Nephron progenitor cell (in vitro differentiated cells): Measurements from ENCODE around the gene MXRA5.
A peak's percentile ranks its signal among the peaks of the same experiment; 100 is the strongest.
"Not testable (repeated sequence)": the region's sequence is repeated elsewhere in the genome, so short reads cannot be mapped to it uniquely, and the experiment has no call there.

Source experiments
- DNase-seq: peaks from one replicate; pipeline ENCODE4 v3.0.0; 2021
- H3K27ac Mint-ChIP-seq: 2 replicates; pipeline ENCODE4 v1.8.0; 2021; ENCODE audit warnings: mild to moderate bottlenecking, moderate library complexity, mixed read lengths
- H3K27me3 Mint-ChIP-seq: 2 replicates; pipeline ENCODE4 v1.8.0; 2021; ENCODE audit warnings: mild to moderate bottlenecking, low read depth, mixed read lengths; ENCODE audit not compliant: poor library complexity
- H3K36me3 Mint-ChIP-seq: 2 replicates; pipeline ENCODE4 v1.8.0; 2021; ENCODE audit warnings: low read depth, mixed read lengths
- H3K4me1 Mint-ChIP-seq: 2 replicates; pipeline ENCODE4 v1.8.0; 2021; ENCODE audit warnings: mixed read lengths
- H3K4me3 Mint-ChIP-seq: 2 replicates; pipeline ENCODE4 v1.8.0; 2021; ENCODE audit warnings: mild to moderate bottlenecking, moderate library complexity, mixed read lengths
- H3K9me3 Mint-ChIP-seq: 2 replicates; pipeline ENCODE4 v1.8.0; 2021; ENCODE audit warnings: mild to moderate bottlenecking, moderate library complexity, mixed read lengths
- CTCF ChIP-seq: fragments of 200-600 bp; sonication (generic); IDR thresholded peaks from 2 replicates; pipeline ENCODE4 v1.5.0; 2021; ENCODE audit warnings: antibody characterized with exemption

Gene MXRA5

GRCh38 chrX:3286196-3286945, 60.1 kb downstream of the MXRA5 start:
- H3K4me1 Mint-ChIP-seq = peaks cover 17% of the 10 kb centered on the region
- peaks cover 7% of the 10 kb centered on the region for H3K36me3 Mint-ChIP-seq
- H3K27me3 Mint-ChIP-seq = peaks cover 7% of the 10 kb centered on the region
- DNase-seq = no peak
- no peak for TF ChIP-seq CTCF
- peak overlapping the region; percentile 52 for H3K27ac Mint-ChIP-seq
- H3K4me3 Mint-ChIP-seq = no peak overlapping the region
- H3K9me3 Mint-ChIP-seq = peaks cover 33% of the 10 kb centered on the region

DNA sequence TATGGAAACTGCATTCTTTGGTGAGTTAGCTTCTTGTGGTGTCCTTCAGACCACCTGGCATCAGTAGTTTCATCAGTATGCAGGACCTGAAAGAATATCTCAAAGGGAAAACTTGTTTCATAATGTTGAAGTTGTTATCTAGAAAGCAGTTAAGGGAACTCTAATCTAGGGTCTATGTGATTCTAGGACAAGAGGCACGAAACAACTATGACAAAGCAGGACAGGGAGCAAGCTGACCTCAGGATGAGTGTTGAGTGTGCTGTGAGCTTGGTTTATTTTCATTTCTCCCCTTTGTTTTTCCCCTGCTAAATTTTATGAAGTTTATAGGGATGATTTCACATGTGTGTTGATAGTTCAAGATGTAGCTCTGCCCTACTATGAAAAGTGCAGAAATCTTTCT, 65.7 kb downstream of the MXRA5 start:
- no peak for DNase-seq
- Mint-ChIP-seq H3K27me3 (peaks cover 9% of the 10 kb centered on the region), H3K4me3 (no peak overlapping the region), H3K27ac (no peak overlapping the region), H3K4me1 (no peaks in the 10 kb centered on the region), H3K9me3 (peaks cover 50% of the 10 kb centered on the region), H3K36me3 (peaks cover 10% of the 10 kb centered on the region)
- no peak for TF ChIP-seq CTCF

DNA sequence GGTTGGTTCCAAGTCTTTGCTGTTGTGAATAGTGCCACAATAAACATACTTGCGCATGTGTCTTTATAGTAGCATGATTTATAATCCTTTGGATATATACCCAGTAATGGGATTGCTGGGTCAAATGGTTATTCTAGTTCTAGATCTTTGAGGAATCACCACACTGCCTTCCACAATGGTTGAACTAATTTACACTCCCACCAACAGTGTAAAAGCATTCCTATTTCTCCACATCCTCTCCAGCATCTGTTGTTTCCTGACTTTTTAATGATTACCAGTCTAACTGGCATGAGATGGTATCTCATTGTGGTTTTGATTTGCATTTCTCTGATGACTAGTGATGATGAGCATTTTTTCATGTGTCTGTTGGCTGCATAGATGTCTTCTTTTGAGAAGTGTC, 72.8 kb downstream of the MXRA5 start:
- not testable (repeated sequence) for H3K36me3 Mint-ChIP-seq, H3K27me3 Mint-ChIP-seq, H3K4me3 Mint-ChIP-seq, DNase-seq, H3K27ac Mint-ChIP-seq
- Mint-ChIP-seq H3K4me1 (peaks cover 33% of the 10 kb centered on the region), H3K9me3 (peaks cover 41% of the 10 kb centered on the region)

GRCh38 chrX:3271834-3272186, 74.6 kb downstream of the MXRA5 start:
- Mint-ChIP-seq H3K27me3 (peaks cover 5% of the 10 kb centered on the region), H3K27ac (peak overlapping the region; percentile 90), H3K9me3 (peaks cover 33% of the 10 kb centered on the region), H3K36me3 (no peaks in the 10 kb centered on the region), H3K4me3 (no peak overlapping the region), H3K4me1 (peaks cover 33% of the 10 kb centered on the region)
- no peak for TF ChIP-seq CTCF
- DNase-seq = no peak

- peaks cover 33% of the 10 kb centered on the region for H3K4me1 Mint-ChIP-seq
- H3K9me3 Mint-ChIP-seq = peaks cover 33% of the 10 kb centered on the region
- H3K27ac Mint-ChIP-seq = peak overlapping the region; percentile 90
- no peak for TF ChIP-seq CTCF
- DNase-seq = no peak
- H3K4me3 Mint-ChIP-seq = peak overlapping the region; percentile 24
- H3K27me3 Mint-ChIP-seq = peaks cover 5% of the 10 kb centered on the region
- no peaks in the 10 kb centered on the region for H3K36me3 Mint-ChIP-seq
Measured at GRCh38 chrX:3271183-3271833, 75.1 kb downstream of the MXRA5 start.

- Mint-ChIP-seq H3K36me3 (peaks cover 2% of the 10 kb centered on the region), H3K27me3 (no peaks in the 10 kb centered on the region), H3K9me3 (peaks cover 26% of the 10 kb centered on the region), H3K27ac (no peak overlapping the region), H3K4me1 (peaks cover 50% of the 10 kb centered on the region), H3K4me3 (no peak overlapping the region)
- TF ChIP-seq CTCF = no peak
- no peak for DNase-seq
Measured at GRCh38 chrX:3268829-3269228, 77.6 kb downstream of the MXRA5 start.
